Small intestine (tissue), 7 donors: ENCODE measurements around the gene PRR20G. TPM values are rescaled to one million over a fixed set of nuclear protein-coding genes. Genes with fewer than 3 reads are reported as not detected.

Source experiments
- DNase-seq, 2 donors: peaks; one replicate each; pipeline versions ENCODE4 v3.0.0 to v3.0.0-alpha.2; 2013
- FAIRE-seq: peaks from 2 replicates; lab custom pipeline; 2012; peaks lifted over from hg19 to GRCh38; lab: Jason Lieb, UNC
- H3K27ac ChIP-seq, 3 donors: one replicate each; pipeline ENCODE4 v1.5.1; 2013; ENCODE audit warnings: low read length in 2 of 3, mild to moderate bottlenecking in 2 of 3, control low read depth in 1 of 3, inconsistent platforms in 1 of 3, low read depth in 1 of 3, moderate library complexity in 1 of 3
- H3K27me3 ChIP-seq, 3 donors: one replicate each; pipeline ENCODE4 v1.6.1; 2013; ENCODE audit warnings: low read length in 3 of 3, inconsistent platforms in 1 of 3; ENCODE audit not compliant: control insufficient read depth in 3 of 3, insufficient read depth in 3 of 3
- H3K36me3 ChIP-seq, 3 donors: one replicate each; pipeline ENCODE4 v1.6.1; 2013; ENCODE audit warnings: low read length in 3 of 3, inconsistent platforms in 1 of 3, low read depth in 1 of 3, mild to moderate bottlenecking in 1 of 3, moderate library complexity in 1 of 3; ENCODE audit not compliant: control insufficient read depth in 3 of 3, insufficient read depth in 2 of 3
- H3K4me1 ChIP-seq, 3 donors: one replicate each; pipeline ENCODE4 v1.6.1; 2013; ENCODE audit warnings: low read length in 2 of 3, inconsistent platforms in 1 of 3, low read depth in 1 of 3, mild to moderate bottlenecking in 1 of 3, moderate library complexity in 1 of 3; ENCODE audit not compliant: control insufficient read depth in 3 of 3, insufficient read depth in 2 of 3
- H3K4me3 ChIP-seq, 3 donors: one replicate each; pipeline ENCODE4 v1.5.1; 2013; ENCODE audit warnings: low read length in 3 of 3, control low read depth in 1 of 3, inconsistent platforms in 1 of 3, low read depth in 1 of 3, mild to moderate bottlenecking in 1 of 3, moderate library complexity in 1 of 3
- H3K9me3 ChIP-seq, 2 donors: one replicate each; pipeline ENCODE4 v1.6.1; 2013; ENCODE audit warnings: low read depth in 1 of 2, low read length in 1 of 2; ENCODE audit not compliant: control insufficient read depth in 2 of 2, insufficient read depth in 1 of 2
- WGBS, 3 donors: extraction: QIAGEN DNeasy Blood & Tissue Kit; methylation state at CpG; one replicate each; pipeline ENCODE4 v1.1.7; 2013; 5-methylcytosine and 5-hydroxymethylcytosine counted together
- polyA plus RNA-seq, 4 donors: library from polyadenylated mRNA; stranded (reverse) in 3 of 4; unstranded in 1 of 4; fragments of 200-250 nt in 3 of 4; fragments of 120-200 nt in 1 of 4; gene quantifications; one replicate each; pipeline versions ENCODE4 v1.2.1 to v1.2.3, GENCODE V29; 2013
- donor health status: healthy with polysubstance abuse.
- donor health status: control.
- donor health status: control.
- donor health status: Bipolar disorder and iron deficiency.
- donor health status: healthy.

PRR20G gene
- polyA plus RNA-seq, 4 donors, result not detected

DNA sequence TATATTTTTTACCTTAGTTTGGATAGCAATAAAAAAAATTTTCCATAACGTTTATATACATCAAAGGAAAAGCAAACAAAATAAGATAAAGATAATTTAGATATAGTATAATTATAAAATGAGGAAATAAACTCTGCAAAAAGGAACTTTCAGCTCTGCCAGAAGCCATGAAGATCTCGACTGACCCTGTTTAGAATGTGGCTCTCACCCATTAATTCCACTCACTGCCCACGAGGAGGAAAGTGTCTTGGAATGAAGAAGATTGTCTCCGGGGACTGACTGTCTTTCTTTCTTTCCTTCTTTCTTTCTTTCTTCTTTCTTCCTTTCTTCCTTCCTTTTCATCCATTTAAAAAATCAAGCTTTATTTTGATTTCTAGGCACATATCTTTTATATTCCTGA is 20.1 kb upstream of the PRR20G start:
- H3K27me3 ChIP-seq, result no peaks in the 10 kb centered on the region
- H3K36me3 ChIP-seq, result no peaks in the 10 kb centered on the region
- H3K9me3 ChIP-seq, result no peaks in the 10 kb centered on the region
- H3K27ac ChIP-seq, result no peak overlapping the region
- no peaks in the 10 kb centered on the region for H3K4me1 ChIP-seq
- no peak overlapping the region for H3K4me3 ChIP-seq
- DNase-seq, result no peak
- no peak for FAIRE-seq
- WGBS, 3 donors, result 36 to 51% (median 43%) methylated on average over 4 of the region's 4 CpGs

DNA sequence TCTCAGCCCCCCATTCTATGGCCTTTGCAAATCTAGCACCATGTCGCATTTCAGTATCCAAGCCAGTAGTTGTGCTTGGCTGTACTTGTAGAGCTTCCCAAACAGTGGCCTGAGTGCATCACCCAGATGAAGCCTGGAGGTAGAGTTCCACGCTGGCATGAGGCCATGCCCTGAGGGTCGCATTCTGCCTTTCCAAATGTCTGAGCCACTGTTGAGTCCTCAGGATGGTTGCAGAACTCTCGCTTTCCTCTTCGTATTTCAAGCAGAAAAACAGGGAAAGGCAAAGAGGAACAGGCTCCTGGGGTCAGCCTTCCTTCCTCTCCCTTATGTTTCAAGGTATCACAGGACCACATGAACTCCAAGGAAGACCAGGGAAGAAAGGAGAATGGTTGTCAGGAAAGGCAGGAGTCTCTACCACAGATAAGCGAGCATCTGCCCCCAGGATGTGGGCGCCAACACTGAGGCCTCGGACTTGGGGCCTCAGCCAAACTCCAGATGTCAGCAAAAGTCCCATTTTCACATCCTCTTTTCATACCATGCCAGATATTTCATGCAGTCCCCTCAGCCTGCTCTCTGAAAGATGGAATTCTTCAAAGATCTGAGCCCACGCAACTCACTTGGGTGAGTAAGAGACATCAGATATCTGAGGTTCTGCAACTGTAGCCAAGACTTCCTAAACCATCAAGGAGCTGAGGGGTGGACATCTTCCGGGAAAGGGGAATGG is 19.4 kb upstream of the PRR20G start:
- DNase-seq (no peak), FAIRE-seq (no peak)
- Histone ChIP-seq H3K4me1 (no peaks in the 10 kb centered on the region), H3K27ac (no peak overlapping the region), H3K36me3 (no peaks in the 10 kb centered on the region), H3K4me3 (no peak overlapping the region), H3K27me3 (no peaks in the 10 kb centered on the region), H3K9me3 (no peaks in the 10 kb centered on the region)
- 63 to 73% (median 69%) methylated on average over 10 of the region's 10 CpGs for WGBS, 3 donors

DNA sequence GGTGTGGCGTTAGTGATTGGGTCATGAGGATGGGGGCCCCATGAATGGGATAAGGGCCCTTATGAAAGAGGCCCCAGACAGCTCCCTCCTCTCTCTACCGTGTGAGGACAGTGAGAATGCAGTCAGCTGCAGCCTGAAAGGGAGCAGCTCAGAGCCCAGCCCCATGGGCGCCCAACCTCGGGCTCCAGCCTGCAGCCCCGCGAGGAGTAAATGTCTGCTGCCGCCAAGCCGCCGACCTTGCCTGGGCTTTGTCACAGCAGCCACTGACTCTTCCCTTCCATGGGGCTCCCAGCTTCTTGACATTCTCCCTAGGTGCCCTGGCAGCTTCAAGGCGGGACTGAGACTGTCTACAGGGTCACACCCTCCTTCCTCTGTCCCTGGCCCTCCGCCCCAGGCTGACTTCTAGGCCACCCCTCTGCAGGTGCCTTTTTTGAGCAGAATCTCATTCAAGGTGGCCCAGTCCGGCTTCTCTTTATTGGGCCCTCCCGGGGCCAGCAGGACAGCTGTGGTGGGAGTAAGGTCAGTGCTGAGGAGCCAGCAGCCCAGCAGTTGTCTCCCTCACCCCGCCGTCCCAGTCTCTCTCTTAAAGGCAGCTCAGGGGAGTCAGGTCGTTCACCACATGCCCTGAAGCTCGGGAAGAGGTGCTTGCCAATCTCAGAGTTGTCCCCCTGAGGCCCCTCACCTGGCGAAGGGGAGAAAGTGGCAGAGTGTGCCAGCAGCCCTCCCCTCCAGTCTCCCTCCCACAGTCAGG is 18.7 kb upstream of the PRR20G start:
- FAIRE-seq (no peak), DNase-seq (no peak)
- H3K9me3 ChIP-seq, result no peaks in the 10 kb centered on the region
- WGBS, 3 donors, result 77 to 78% (median 78%) methylated on average over 18 of the region's 18 CpGs
- H3K4me1 ChIP-seq, result no peaks in the 10 kb centered on the region
- H3K36me3 ChIP-seq, result no peaks in the 10 kb centered on the region
- no peaks in the 10 kb centered on the region for H3K27me3 ChIP-seq
- H3K4me3 ChIP-seq, result no peak overlapping the region
- no peak overlapping the region for H3K27ac ChIP-seq

DNA sequence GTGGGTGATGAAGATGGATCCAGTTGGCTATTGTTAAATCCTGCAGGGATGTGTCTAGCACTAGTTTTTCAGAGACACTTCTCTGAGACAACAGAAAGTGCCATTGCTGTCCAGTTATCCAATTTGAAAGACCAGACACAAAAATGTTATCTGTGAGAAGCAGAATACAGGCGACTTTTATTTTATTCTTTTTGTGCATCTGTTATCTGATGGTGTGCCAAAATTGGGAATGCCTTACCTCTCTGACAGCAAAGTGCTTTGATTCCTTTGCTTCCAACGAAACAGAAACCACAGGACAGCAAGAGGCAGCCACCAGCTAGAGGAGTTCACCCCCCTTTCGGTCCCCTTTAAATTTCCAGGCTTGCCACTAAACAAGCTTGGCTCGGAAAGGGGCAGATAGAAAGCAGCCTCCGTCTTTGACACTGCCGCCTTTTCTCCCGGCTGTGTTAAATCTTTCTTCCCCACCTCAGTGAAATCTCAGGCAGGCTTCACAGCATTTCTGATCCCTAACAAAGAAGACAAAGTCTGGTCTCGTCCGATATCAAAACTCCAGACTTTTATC is 17.7 kb upstream of the PRR20G start:
- no peaks in the 10 kb centered on the region for H3K36me3 ChIP-seq
- no peak overlapping the region for H3K4me3 ChIP-seq
- H3K27ac ChIP-seq, result no peak overlapping the region
- no peaks in the 10 kb centered on the region for H3K4me1 ChIP-seq
- no peaks in the 10 kb centered on the region for H3K27me3 ChIP-seq
- WGBS, 3 donors, result 56 to 67% (median 63%) methylated on average over 9 of the region's 9 CpGs
- H3K9me3 ChIP-seq, result no peaks in the 10 kb centered on the region
- DNase-seq, result no peak
- no peak for FAIRE-seq

DNA sequence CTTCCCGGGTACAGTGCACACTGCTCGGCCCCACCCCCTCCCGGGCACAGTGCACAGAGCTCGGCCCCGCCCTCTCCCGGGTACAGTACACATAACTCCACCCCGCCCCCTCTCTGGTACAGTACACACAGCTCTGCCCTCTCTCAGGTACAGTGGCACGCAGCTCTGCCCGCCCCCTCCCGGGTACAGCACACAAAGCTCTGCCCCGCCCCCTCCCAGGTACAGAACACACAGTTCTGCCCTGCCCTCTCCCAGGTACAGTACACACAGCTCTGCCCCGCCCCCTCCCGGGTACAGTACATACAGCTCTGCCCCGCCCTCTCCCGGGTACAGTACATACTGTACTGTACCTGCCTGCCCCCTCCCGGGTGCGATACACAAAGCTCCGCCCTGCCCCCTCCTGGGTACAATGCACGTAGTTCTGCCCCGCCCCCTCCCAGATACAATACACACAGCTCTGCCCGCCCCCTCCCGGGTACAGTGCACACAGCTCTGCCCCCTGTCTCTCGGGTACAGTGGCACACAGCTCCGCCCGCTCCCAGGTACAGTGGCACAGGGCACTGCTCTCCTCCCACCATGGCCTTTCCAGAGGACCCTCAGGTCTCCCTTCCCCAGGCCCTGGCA is 16.4 kb upstream of the PRR20G start:
- Histone ChIP-seq H3K27ac (peak overlapping the region in 1 of 3 donors; percentile 33), H3K27me3 (no peaks in the 10 kb centered on the region), H3K9me3 (no peaks in the 10 kb centered on the region), H3K4me1 (no peaks in the 10 kb centered on the region), H3K4me3 (no peak overlapping the region), H3K36me3 (no peaks in the 10 kb centered on the region)
- FAIRE-seq (no peak), DNase-seq (peak; percentile 61 to 98)
- 19 to 58% (median 27%) methylated on average over 22 to 25 of the region's 25 CpGs for WGBS, 3 donors

DNA sequence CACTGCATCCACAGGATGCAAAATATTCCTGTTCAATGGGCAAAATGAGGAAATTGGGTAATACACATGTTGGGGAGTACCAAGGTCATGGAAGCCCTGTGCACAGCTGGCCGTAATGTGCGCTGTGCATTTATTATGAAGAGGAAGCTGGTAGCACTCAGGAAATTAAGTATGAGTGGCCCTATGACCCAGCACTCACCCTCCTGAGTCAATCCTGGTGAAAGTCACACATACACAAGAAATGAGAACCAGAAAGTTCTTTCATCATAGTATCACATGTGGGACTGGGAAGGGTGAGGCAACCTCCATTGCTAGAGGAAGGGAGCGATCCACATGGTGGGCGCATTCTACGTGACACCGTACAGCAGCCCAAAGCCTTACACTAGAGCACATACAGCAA is 11.4 kb upstream of the PRR20G start:
- no peaks in the 10 kb centered on the region for H3K36me3 ChIP-seq
- DNase-seq (no peak), FAIRE-seq (no peak)
- H3K27ac ChIP-seq, result no peak overlapping the region
- peaks cover 0 to 4% (median 3%) of the 10 kb centered on the region in 3 donors for H3K27me3 ChIP-seq
- 82 to 89% (median 88%) methylated on average over 6 of the region's 6 CpGs for WGBS, 3 donors
- no peak overlapping the region for H3K4me3 ChIP-seq
- no peaks in the 10 kb centered on the region for H3K9me3 ChIP-seq
- no peaks in the 10 kb centered on the region for H3K4me1 ChIP-seq

DNA sequence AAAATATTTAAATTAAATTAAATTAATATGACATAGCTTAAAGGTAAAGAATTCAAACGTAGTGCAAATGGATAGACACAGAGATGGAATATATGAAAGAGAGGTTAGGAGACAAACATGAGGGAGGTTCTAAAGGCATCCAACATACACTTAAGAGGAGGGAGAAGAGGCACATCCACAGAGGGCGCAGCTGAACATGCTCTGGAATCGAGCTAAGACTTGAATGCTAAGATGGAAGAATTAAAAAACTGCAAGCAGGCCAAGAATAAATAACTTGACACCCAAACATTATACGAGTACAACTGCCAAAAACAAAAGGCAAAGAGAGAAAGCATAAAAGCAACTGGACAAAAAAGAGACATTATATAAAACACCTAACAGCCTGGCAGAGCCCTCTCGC is 9.1 kb upstream of the PRR20G start:
- Histone ChIP-seq H3K27me3 (peaks cover 0 to 4% (median 3%) of the 10 kb centered on the region in 3 donors), H3K9me3 (no peaks in the 10 kb centered on the region), H3K36me3 (no peaks in the 10 kb centered on the region), H3K4me1 (no peaks in the 10 kb centered on the region), H3K4me3 (no peak overlapping the region), H3K27ac (no peak overlapping the region)
- 62 to 73% (median 70%) methylated on average over 5 of the region's 5 CpGs for WGBS, 3 donors
- no peak for DNase-seq
- FAIRE-seq, result no peak

DNA sequence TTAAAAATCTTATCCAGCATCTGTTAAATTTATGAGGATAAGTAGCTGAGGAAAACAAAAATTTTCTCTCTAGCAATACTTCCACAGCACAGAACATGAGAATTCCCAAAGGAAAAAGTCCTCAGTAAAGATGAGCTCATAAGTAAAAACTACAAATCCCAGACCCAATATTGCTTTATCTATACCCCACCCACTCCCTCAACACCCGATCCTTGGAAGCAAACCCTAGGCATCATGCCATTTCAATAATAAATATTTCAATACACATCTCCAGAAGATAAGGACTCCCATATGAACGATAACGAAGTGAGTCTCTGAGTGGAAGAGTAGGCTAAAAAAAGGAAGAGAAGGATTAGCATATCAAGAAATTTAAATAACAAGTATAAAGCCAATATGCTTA is 8.3 kb upstream of the PRR20G start:
- Histone ChIP-seq H3K36me3 (no peaks in the 10 kb centered on the region), H3K4me1 (no peaks in the 10 kb centered on the region), H3K27ac (no peak overlapping the region), H3K9me3 (no peaks in the 10 kb centered on the region), H3K27me3 (peaks cover 0 to 4% (median 3%) of the 10 kb centered on the region in 3 donors), H3K4me3 (no peak overlapping the region)
- WGBS, 3 donors, result 39 to 65% (median 53%) methylated on average over 3 of the region's 3 CpGs
- FAIRE-seq, result no peak
- no peak for DNase-seq
